ENCODE measurements around the gene CXCR6. TPM values are rescaled to one million over a fixed set of nuclear protein-coding genes. Genes with fewer than 3 reads are reported as not detected.
A peak's percentile ranks its signal among the peaks of the same experiment; 100 is the strongest.

Gene CXCR6
- total RNA-seq, 1 donor from 2014 or later: not detected

DNA sequence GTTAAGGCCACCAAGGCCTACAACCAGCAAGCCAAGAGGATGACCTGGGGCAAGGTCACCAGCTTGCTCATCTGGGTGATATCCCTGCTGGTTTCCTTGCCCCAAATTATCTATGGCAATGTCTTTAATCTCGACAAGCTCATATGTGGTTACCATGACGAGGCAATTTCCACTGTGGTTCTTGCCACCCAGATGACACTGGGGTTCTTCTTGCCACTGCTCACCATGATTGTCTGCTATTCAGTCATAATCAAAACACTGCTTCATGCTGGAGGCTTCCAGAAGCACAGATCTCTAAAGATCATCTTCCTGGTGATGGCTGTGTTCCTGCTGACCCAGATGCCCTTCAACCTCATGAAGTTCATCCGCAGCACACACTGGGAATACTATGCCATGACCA lies 3.6 kb downstream of the CXCR6 start:
- H3K27ac Mint-ChIP-seq (ENCODE audit: unreplicated experiment): peak overlapping the region; percentile 81
- H3K9ac ChIP-seq (ENCODE audit: low read length): no peak overlapping the region
- no peak for DNase-seq (ENCODE audit: low read depth)
- no peak overlapping the region for H3K4me2 ChIP-seq (ENCODE audit: low read length)
- TF ChIP-seq EZH2 (IDR thresholded peaks at IDR 0.05; ENCODE audit: insufficient read depth, low read length): no peak
- TF ChIP-seq, protein P1, sequence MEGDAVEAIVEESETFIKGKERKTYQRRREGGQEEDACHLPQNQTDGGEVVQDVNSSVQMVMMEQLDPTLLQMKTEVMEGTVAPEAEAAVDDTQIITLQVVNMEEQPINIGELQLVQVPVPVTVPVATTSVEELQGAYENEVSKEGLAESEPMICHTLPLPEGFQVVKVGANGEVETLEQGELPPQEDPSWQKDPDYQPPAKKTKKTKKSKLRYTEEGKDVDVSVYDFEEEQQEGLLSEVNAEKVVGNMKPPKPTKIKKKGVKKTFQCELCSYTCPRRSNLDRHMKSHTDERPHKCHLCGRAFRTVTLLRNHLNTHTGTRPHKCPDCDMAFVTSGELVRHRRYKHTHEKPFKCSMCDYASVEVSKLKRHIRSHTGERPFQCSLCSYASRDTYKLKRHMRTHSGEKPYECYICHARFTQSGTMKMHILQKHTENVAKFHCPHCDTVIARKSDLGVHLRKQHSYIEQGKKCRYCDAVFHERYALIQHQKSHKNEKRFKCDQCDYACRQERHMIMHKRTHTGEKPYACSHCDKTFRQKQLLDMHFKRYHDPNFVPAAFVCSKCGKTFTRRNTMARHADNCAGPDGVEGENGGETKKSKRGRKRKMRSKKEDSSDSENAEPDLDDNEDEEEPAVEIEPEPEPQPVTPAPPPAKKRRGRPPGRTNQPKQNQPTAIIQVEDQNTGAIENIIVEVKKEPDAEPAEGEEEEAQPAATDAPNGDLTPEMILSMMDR (IDR thresholded peaks at IDR 0.05; ENCODE audit: insufficient read depth, low read depth, low read length): no peak
- H3K9me3 ChIP-seq (ENCODE audit: insufficient read depth, low read depth, low read length): no peaks in the 10 kb centered on the region
- H2AFZ ChIP-seq (ENCODE audit: low read depth, low read length): no peak overlapping the region
- FAIRE-seq: no peak
- no peak overlapping the region for H3K4me3 Mint-ChIP-seq (ENCODE audit: unreplicated experiment)
- no peak overlapping the region for H3K4me3 ChIP-seq (ENCODE audit: insufficient read depth, low read depth, low read length)
- no peaks in the 10 kb centered on the region for H3K27me3 ChIP-seq (ENCODE audit: insufficient read depth, low read length)
- peaks cover 3% of the 10 kb centered on the region for H3K9me3 Mint-ChIP-seq (ENCODE audit: unreplicated experiment)
- peaks cover 26% of the 10 kb centered on the region for H3K36me3 Mint-ChIP-seq (ENCODE audit: low read depth, unreplicated experiment)
- H3K27ac ChIP-seq (ENCODE audit: low read depth, low read length): no peak overlapping the region
- peaks cover 9% of the 10 kb centered on the region for H3K36me3 ChIP-seq (ENCODE audit: insufficient read depth, low read length)
- H3K4me1 Mint-ChIP-seq (ENCODE audit: low read depth, unreplicated experiment): peaks cover 11% of the 10 kb centered on the region
- H3K4me1 ChIP-seq (ENCODE audit: insufficient read depth, low read length): no peaks in the 10 kb centered on the region
- H4K20me1 ChIP-seq (ENCODE audit: insufficient read depth, low read length): no peaks in the 10 kb centered on the region
- no peaks in the 10 kb centered on the region for H3K27me3 Mint-ChIP-seq (ENCODE audit: low read depth, unreplicated experiment)
- no peaks in the 10 kb centered on the region for H3K79me2 ChIP-seq (ENCODE audit: insufficient read depth, low read length)

DNA sequence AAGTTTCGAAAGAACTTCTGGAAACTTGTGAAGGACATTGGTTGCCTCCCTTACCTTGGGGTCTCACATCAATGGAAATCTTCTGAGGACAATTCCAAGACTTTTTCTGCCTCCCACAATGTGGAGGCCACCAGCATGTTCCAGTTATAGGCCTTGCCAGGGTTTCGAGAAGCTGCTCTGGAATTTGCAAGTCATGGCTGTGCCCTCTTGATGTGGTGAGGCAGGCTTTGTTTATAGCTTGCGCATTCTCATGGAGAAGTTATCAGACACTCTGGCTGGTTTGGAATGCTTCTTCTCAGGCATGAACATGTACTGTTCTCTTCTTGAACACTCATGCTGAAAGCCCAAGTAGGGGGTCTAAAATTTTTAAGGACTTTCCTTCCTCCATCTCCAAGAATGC lies 4.1 kb downstream of the CXCR6 start:
- H3K9ac ChIP-seq (ENCODE audit: low read length): no peak overlapping the region
- peaks cover 3% of the 10 kb centered on the region for H3K9me3 Mint-ChIP-seq (ENCODE audit: unreplicated experiment)
- H3K27me3 Mint-ChIP-seq (ENCODE audit: low read depth, unreplicated experiment): no peaks in the 10 kb centered on the region
- H4K20me1 ChIP-seq (ENCODE audit: insufficient read depth, low read length): no peaks in the 10 kb centered on the region
- H3K4me2 ChIP-seq (ENCODE audit: low read length): no peak overlapping the region
- H3K4me1 Mint-ChIP-seq (ENCODE audit: low read depth, unreplicated experiment): peaks cover 9% of the 10 kb centered on the region
- no peaks in the 10 kb centered on the region for H3K9me3 ChIP-seq (ENCODE audit: insufficient read depth, low read depth, low read length)
- no peaks in the 10 kb centered on the region for H3K27me3 ChIP-seq (ENCODE audit: insufficient read depth, low read length)
- FAIRE-seq: no peak
- H3K27ac Mint-ChIP-seq (ENCODE audit: unreplicated experiment): peak overlapping the region; percentile 81
- H3K79me2 ChIP-seq (ENCODE audit: insufficient read depth, low read length): no peaks in the 10 kb centered on the region
- H3K4me3 ChIP-seq (ENCODE audit: insufficient read depth, low read depth, low read length): no peak overlapping the region
- no peak for DNase-seq (ENCODE audit: low read depth)
- no peak for TF ChIP-seq EZH2 (IDR thresholded peaks at IDR 0.05; ENCODE audit: insufficient read depth, low read length)
- TF ChIP-seq, protein P1 (IDR thresholded peaks at IDR 0.05; ENCODE audit: insufficient read depth, low read depth, low read length): no peak
- H3K27ac ChIP-seq (ENCODE audit: low read depth, low read length): no peak overlapping the region
- H3K4me1 ChIP-seq (ENCODE audit: insufficient read depth, low read length): no peaks in the 10 kb centered on the region
- no peak overlapping the region for H3K4me3 Mint-ChIP-seq (ENCODE audit: unreplicated experiment)
- no peak overlapping the region for H2AFZ ChIP-seq (ENCODE audit: low read depth, low read length)
- H3K36me3 ChIP-seq (ENCODE audit: insufficient read depth, low read length): peaks cover 11% of the 10 kb centered on the region
- peaks cover 26% of the 10 kb centered on the region for H3K36me3 Mint-ChIP-seq (ENCODE audit: low read depth, unreplicated experiment)

DNA sequence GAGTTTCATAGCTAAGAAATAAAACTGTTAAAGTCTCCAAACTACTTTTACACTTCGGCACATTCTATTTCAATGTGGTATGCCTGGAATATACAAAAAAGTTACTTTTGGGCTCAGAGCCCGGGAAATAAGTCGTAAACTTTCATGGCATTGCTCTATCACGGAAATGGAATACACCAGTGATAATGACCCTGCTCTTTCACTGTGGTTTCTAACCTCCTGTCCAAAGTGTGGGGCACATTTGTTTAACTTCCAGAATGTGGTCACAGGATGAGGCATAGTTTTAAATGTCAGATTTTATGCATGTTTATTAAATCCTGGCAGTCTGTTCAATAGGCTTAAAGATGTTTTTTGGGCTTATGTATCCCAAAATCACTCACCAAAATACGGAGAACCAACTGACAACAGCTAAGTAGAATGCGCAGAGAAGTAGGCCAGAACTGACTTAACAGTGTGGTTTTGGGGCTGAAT lies 5.1 kb downstream of the CXCR6 start:
- Histone ChIP-seq H3K36me3 (ENCODE audit: insufficient read depth, low read length) (peaks cover 11% of the 10 kb centered on the region), H3K4me3 (ENCODE audit: insufficient read depth, low read depth, low read length) (no peak overlapping the region), H4K20me1 (ENCODE audit: insufficient read depth, low read length) (no peaks in the 10 kb centered on the region), H3K4me1 (ENCODE audit: insufficient read depth, low read length) (no peaks in the 10 kb centered on the region), H3K9ac (ENCODE audit: low read length) (no peak overlapping the region), H3K79me2 (ENCODE audit: insufficient read depth, low read length) (no peaks in the 10 kb centered on the region), H3K27me3 (ENCODE audit: insufficient read depth, low read length) (no peaks in the 10 kb centered on the region), H3K9me3 (ENCODE audit: insufficient read depth, low read depth, low read length) (no peaks in the 10 kb centered on the region), H2AFZ (ENCODE audit: low read depth, low read length) (no peak overlapping the region), H3K27ac (ENCODE audit: low read depth, low read length) (no peak overlapping the region), H3K4me2 (ENCODE audit: low read length) (no peak overlapping the region)
- H3K4me3 Mint-ChIP-seq (ENCODE audit: unreplicated experiment): no peak overlapping the region
- no peaks in the 10 kb centered on the region for H3K27me3 Mint-ChIP-seq (ENCODE audit: low read depth, unreplicated experiment)
- H3K27ac Mint-ChIP-seq (ENCODE audit: unreplicated experiment): no peak overlapping the region
- H3K36me3 Mint-ChIP-seq (ENCODE audit: low read depth, unreplicated experiment): peaks cover 28% of the 10 kb centered on the region
- FAIRE-seq: peak; percentile 71
- peaks cover 3% of the 10 kb centered on the region for H3K4me1 Mint-ChIP-seq (ENCODE audit: low read depth, unreplicated experiment)
- TF ChIP-seq, protein P1 (IDR thresholded peaks at IDR 0.05; ENCODE audit: insufficient read depth, low read depth, low read length): no peak
- no peak for TF ChIP-seq EZH2 (IDR thresholded peaks at IDR 0.05; ENCODE audit: insufficient read depth, low read length)
- peak; percentile 82 for DNase-seq (ENCODE audit: low read depth)
- peaks cover 3% of the 10 kb centered on the region for H3K9me3 Mint-ChIP-seq (ENCODE audit: unreplicated experiment)
